ENCODE results near the gene HIPK4. TPM values are rescaled to one million over a fixed set of nuclear protein-coding genes. Genes with fewer than 3 reads are reported as not detected.
"Not testable (repeated sequence)": the region's sequence is repeated elsewhere in the genome, so short reads cannot be mapped to it uniquely, and the experiment has no call there.

HIPK4 gene
- 0.05 TPM in 1 of 2 replicates, not detected in the other for total RNA-seq

GRCh38 chr19:40390084-40390742, at the start of gene HIPK4:
Gene HIPK4, minus strand, starts transcription at chr19:40390181. Its CDS starts 279 bp downstream, at chr19:40389902.
- no peak for DNase-seq (ENCODE audit: extremely low read depth, low read depth, low spot score)

GRCh38 chr19:40438284-40438683, 48.3 kb upstream of the HIPK4 start:
- DNase-seq (ENCODE audit: extremely low read depth, low read depth, low spot score), result no peak

- no peak for DNase-seq (ENCODE audit: extremely low read depth, low read depth, low spot score)
Observed at GRCh38 chr19:40433391-40434216, 43.6 kb upstream of the HIPK4 start.

GRCh38 chr19:40432760-40433159, 42.8 kb upstream of the HIPK4 start:
- not testable (repeated sequence) for DNase-seq (ENCODE audit: extremely low read depth, low read depth, low spot score)

- no peak for DNase-seq (ENCODE audit: extremely low read depth, low read depth, low spot score)
Observed at GRCh38 chr19:40431698-40432097, 41.7 kb upstream of the HIPK4 start.

- DNase-seq (ENCODE audit: extremely low read depth, low read depth, low spot score), result not testable (repeated sequence)
Observed at GRCh38 chr19:40430242-40430641, 40.3 kb upstream of the HIPK4 start.

- DNase-seq (ENCODE audit: extremely low read depth, low read depth, low spot score), result not testable (repeated sequence)
Observed at GRCh38 chr19:40428197-40428596, 38.2 kb upstream of the HIPK4 start.

GRCh38 chr19:40425450-40426287, 35.7 kb upstream of the HIPK4 start, which contains the start of gene SERTAD1:
Gene SERTAD1, minus strand, starts transcription at chr19:40425992. Its CDS starts 2,446 bp downstream, at chr19:40423546.
- DNase-seq (ENCODE audit: extremely low read depth, low read depth, low spot score), result peak; percentile 96

GRCh38 chr19:40424637-40425449, 34.9 kb upstream of the HIPK4 start:
- DNase-seq (ENCODE audit: extremely low read depth, low read depth, low spot score), result no peak

GRCh38 chr19:40423938-40424337, 34.0 kb upstream of the HIPK4 start:
- no peak for DNase-seq (ENCODE audit: extremely low read depth, low read depth, low spot score)

- no peak for DNase-seq (ENCODE audit: extremely low read depth, low read depth, low spot score)
Observed at GRCh38 chr19:40422748-40423566, 33.0 kb upstream of the HIPK4 start.

GRCh38 chr19:40421993-40422747, 32.2 kb upstream of the HIPK4 start:
- no peak for DNase-seq (ENCODE audit: extremely low read depth, low read depth, low spot score)

- no peak for DNase-seq (ENCODE audit: extremely low read depth, low read depth, low spot score)
Observed at GRCh38 chr19:40420766-40421765, 31.1 kb upstream of the HIPK4 start.

GRCh38 chr19:40420451-40420765, 30.4 kb upstream of the HIPK4 start:
- no peak for DNase-seq (ENCODE audit: extremely low read depth, low read depth, low spot score)

GRCh38 chr19:40419780-40420179, 29.8 kb upstream of the HIPK4 start:
- DNase-seq (ENCODE audit: extremely low read depth, low read depth, low spot score), result no peak

GRCh38 chr19:40419066-40419612, 29.2 kb upstream of the HIPK4 start:
- no peak for DNase-seq (ENCODE audit: extremely low read depth, low read depth, low spot score)

GRCh38 chr19:40418040-40418439, 28.1 kb upstream of the HIPK4 start:
- no peak for DNase-seq (ENCODE audit: extremely low read depth, low read depth, low spot score)

Data from glomerular endothelial cell (primary cell).